ENCODE measurements around the gene NDUFB8.

The NDUFB8 gene

GRCh38 chr10:100520811-100521210 is 8.9 kb downstream of the NDUFB8 start:
- TF ChIP-seq, protein P1, sequence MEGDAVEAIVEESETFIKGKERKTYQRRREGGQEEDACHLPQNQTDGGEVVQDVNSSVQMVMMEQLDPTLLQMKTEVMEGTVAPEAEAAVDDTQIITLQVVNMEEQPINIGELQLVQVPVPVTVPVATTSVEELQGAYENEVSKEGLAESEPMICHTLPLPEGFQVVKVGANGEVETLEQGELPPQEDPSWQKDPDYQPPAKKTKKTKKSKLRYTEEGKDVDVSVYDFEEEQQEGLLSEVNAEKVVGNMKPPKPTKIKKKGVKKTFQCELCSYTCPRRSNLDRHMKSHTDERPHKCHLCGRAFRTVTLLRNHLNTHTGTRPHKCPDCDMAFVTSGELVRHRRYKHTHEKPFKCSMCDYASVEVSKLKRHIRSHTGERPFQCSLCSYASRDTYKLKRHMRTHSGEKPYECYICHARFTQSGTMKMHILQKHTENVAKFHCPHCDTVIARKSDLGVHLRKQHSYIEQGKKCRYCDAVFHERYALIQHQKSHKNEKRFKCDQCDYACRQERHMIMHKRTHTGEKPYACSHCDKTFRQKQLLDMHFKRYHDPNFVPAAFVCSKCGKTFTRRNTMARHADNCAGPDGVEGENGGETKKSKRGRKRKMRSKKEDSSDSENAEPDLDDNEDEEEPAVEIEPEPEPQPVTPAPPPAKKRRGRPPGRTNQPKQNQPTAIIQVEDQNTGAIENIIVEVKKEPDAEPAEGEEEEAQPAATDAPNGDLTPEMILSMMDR (conservative IDR thresholded peaks at IDR 0.05; ENCODE audit: control insufficient read depth, insufficient read depth, low read depth, low read length) = no peak
- DNase-seq (ENCODE audit: low read depth) = no peak
- H3K4me3 ChIP-seq (ENCODE audit: control insufficient read depth, low read depth, low read length) = no peak overlapping the region

- no peak for DNase-seq (ENCODE audit: low read depth)
- H3K4me3 ChIP-seq (ENCODE audit: control insufficient read depth, low read depth, low read length) = peak within 1 kb of the TSS; percentile 39
- TF ChIP-seq, protein P1 (conservative IDR thresholded peaks at IDR 0.05; ENCODE audit: control insufficient read depth, insufficient read depth, low read depth, low read length) = no peak
Measured at GRCh38 chr10:100519311-100520051, 10.2 kb downstream of the NDUFB8 start, which contains the start of gene SEC31B. SEC31B (minus strand) TSS chr10:100519861; CDS start chr10:100516952, 2,909 bp downstream.

DNA sequence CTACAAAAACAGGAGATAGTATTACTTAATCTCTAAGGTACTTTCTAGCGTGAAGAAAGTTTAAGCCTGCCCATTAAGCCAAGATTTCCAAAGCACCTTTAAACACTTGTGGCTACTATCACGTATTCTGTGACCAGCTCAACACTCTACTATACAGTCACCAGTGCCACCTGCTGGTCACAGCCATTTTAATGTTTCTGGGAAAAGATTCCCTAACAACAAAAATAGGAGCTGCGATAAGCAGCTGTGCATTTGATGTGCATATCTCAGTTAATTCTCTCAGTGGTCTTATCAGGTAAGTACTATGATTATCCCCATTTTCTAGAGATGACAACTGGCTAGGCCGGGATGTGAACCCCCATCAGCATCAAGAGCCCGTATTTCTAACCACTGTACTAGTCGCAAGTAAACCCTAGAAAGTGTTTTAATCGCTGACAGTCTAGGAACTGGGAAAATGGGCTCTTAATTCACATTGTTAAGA is 10.9 kb downstream of the NDUFB8 start:
- peak; percentile 63 for DNase-seq (ENCODE audit: low read depth)
- H3K4me3 ChIP-seq (ENCODE audit: control insufficient read depth, low read depth, low read length) = peak overlapping the region; percentile 39
- TF ChIP-seq, protein P1 (conservative IDR thresholded peaks at IDR 0.05; ENCODE audit: control insufficient read depth, insufficient read depth, low read depth, low read length) = peak; percentile 69

DNA sequence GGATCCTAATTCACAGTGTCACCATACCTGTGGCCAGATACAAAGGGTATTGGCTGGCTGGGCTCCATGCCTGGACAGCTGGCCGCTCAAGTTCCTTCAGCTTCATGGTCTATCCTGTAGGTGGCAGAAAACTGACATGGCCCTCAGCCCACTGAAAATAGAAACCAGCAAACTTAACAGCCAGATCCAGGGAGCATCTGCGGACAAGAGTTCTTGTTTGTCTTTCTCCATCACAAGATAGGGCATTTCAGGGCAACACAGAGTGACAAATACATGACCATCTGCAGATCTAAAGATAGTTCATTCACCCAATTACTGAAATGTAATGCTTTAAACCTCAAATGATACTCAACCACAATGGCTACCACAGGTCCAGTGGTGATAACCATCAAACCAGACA is 12.8 kb downstream of the NDUFB8 start:
- TF ChIP-seq, protein P1 (conservative IDR thresholded peaks at IDR 0.05; ENCODE audit: control insufficient read depth, insufficient read depth, low read depth, low read length) = peak; percentile 13
- DNase-seq (ENCODE audit: low read depth) = no peak
- no peak overlapping the region for H3K4me3 ChIP-seq (ENCODE audit: control insufficient read depth, low read depth, low read length)

DNA sequence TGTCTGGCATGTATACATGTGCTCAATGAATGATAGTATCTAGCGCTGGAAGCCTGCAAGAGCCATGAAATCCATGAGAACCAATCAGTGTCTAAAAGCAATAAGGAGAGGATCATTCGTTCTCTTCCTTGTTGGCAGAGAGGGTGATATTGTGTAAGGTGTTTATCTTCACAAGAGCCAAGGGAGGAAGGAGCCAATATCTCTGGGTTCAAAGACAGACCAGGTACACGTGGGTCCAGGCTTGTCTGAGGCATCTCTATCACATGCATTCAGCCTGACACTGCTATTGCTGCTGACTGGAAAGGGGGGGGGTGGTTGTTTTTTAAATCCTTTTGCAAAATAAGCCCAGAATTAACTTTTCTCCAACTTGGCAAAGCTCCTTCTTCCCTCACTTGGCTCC is 14.1 kb downstream of the NDUFB8 start:
- no peak overlapping the region for H3K4me3 ChIP-seq (ENCODE audit: control insufficient read depth, low read depth, low read length)
- no peak for DNase-seq (ENCODE audit: low read depth)
- TF ChIP-seq, protein P1 (conservative IDR thresholded peaks at IDR 0.05; ENCODE audit: control insufficient read depth, insufficient read depth, low read depth, low read length) = no peak

DNA sequence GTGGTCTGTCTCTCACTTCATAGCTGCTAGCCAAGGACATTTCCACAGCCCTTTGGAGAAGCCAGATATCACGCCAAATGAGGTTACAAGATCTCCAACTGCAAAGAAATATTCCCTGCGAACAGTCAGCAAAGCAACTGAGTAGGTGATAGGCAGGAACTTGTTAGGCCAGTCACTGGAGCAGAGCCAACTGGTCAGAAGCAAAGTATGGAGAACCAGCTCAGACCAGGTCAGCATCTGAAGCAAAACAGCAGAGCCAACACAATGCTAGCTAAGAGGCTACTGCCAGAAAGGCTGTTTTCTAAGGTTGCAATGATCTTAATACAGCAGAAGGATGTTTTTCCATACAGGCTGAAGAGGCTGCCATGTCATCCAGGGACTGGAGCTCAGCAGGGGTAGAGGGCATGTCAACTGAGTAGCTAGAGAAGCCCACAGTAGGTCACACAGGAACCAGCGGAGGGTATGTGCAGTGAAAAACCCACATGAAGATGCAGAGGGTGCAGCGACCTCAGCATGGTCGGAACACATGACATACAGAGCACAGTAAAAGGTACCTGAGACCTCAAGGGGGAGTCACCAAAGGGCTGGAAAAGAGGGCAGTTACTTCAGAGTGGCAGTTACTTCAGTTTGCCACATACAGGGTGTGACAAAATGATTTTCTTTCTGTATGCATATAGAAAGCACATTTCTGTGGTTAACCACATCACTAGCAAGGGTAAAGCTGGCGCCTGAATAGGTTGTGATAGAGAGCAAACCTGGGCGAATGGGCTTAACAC is 18.9 kb downstream of the NDUFB8 start:
- H3K4me3 ChIP-seq (ENCODE audit: control insufficient read depth, low read depth, low read length) = no peak overlapping the region
- no peak for DNase-seq (ENCODE audit: low read depth)
- TF ChIP-seq, protein P1 (conservative IDR thresholded peaks at IDR 0.05; ENCODE audit: control insufficient read depth, insufficient read depth, low read depth, low read length) = no peak

All from fibroblast of mammary gland (primary cell).